ENCODE results near the gene ITGB7. TPM values are rescaled to one million over a fixed set of nuclear protein-coding genes. Genes with fewer than 3 reads are reported as not detected.

Gene ITGB7
- total RNA-seq, 1 experiment from 2014 or later = 0.90 TPM

GRCh38 chr12:53185582-53186153, 21.4 kb downstream of the ITGB7 start:
- Mint-ChIP-seq H3K4me1 (peaks cover 25% of the 10 kb centered on the region), H3K9me3 (no peaks in the 10 kb centered on the region), H3K27me3 (ENCODE audit: low read depth) (0 out of 2 replicates have a peak, but pooled peaks cover under 1% of the 10 kb centered on the region), H3K36me3 (peaks cover 58% of the 10 kb centered on the region), H3K27ac (no peak overlapping the region), H3K4me3 (no peak overlapping the region)
- TF ChIP-seq FOXK1 (CRISPR knock-in tag; IDR thresholded peaks at IDR 0.05) (no peak), IRF1 (CRISPR knock-in tag; IDR thresholded peaks at IDR 0.05) (no peak), PREB (CRISPR knock-in tag; IDR thresholded peaks at IDR 0.05; ENCODE audit: borderline replicate concordance) (no peak), RELA (CRISPR knock-in tag; IDR thresholded peaks at IDR 0.05; ENCODE audit: borderline replicate concordance) (no peak), IRF2 (CRISPR knock-in tag; IDR thresholded peaks at IDR 0.05; ENCODE audit: borderline replicate concordance, low read depth) (no peak), JUN (CRISPR knock-in tag; IDR thresholded peaks at IDR 0.05) (no peak), SP1 (CRISPR knock-in tag; conservative IDR thresholded peaks at IDR 0.05) (no peak), USF1 (CRISPR knock-in tag; IDR thresholded peaks at IDR 0.05) (no peak), ZNF219 (CRISPR knock-in tag; IDR thresholded peaks at IDR 0.05; ENCODE audit: borderline replicate concordance) (no peak), CREB1 (CRISPR knock-in tag; IDR thresholded peaks at IDR 0.05) (no peak), GTF2I (CRISPR knock-in tag; conservative IDR thresholded peaks at IDR 0.05) (no peak), PRDM15 (CRISPR knock-in tag; IDR thresholded peaks at IDR 0.05) (no peak), GABPB1 (CRISPR knock-in tag; IDR thresholded peaks at IDR 0.05) (no peak), TCF7 (CRISPR knock-in tag; IDR thresholded peaks at IDR 0.05; ENCODE audit: low read depth) (no peak), AFF4 (CRISPR knock-in tag; IDR thresholded peaks at IDR 0.05; ENCODE audit: borderline replicate concordance) (no peak), ZNF121 (CRISPR knock-in tag; IDR thresholded peaks at IDR 0.05) (no peak)
- TF ChIP-seq, protein P1, sequence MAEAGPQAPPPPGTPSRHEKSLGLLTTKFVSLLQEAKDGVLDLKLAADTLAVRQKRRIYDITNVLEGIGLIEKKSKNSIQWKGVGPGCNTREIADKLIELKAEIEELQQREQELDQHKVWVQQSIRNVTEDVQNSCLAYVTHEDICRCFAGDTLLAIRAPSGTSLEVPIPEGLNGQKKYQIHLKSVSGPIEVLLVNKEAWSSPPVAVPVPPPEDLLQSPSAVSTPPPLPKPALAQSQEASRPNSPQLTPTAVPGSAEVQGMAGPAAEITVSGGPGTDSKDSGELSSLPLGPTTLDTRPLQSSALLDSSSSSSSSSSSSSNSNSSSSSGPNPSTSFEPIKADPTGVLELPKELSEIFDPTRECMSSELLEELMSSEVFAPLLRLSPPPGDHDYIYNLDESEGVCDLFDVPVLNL (CRISPR knock-in tag; IDR thresholded peaks at IDR 0.05; ENCODE audit: borderline replicate concordance, low read depth) = no peak
- TF ChIP-seq, protein P2, sequence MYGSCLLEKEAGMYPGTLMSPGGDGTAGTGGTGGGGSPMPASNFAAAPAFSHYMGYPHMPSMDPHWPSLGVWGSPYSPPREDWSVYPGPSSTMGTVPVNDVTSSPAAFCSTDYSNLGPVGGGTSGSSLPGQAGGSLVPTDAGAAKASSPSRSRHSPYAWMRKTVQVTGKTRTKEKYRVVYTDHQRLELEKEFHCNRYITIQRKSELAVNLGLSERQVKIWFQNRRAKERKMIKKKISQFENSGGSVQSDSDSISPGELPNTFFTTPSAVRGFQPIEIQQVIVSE (CRISPR knock-in tag; IDR thresholded peaks at IDR 0.05; ENCODE audit: borderline replicate concordance) = no peak
- TF ChIP-seq, protein P3, sequence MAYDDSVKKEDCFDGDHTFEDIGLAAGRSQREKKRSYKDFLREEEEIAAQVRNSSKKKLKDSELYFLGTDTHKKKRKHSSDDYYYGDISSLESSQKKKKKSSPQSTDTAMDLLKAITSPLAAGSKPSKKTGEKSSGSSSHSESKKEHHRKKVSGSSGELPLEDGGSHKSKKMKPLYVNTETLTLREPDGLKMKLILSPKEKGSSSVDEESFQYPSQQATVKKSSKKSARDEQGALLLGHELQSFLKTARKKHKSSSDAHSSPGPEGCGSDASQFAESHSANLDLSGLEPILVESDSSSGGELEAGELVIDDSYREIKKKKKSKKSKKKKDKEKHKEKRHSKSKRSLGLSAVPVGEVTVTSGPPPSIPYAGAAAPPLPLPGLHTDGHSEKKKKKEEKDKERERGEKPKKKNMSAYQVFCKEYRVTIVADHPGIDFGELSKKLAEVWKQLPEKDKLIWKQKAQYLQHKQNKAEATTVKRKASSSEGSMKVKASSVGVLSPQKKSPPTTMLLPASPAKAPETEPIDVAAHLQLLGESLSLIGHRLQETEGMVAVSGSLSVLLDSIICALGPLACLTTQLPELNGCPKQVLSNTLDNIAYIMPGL (CRISPR knock-in tag; IDR thresholded peaks at IDR 0.05) = no peak
- TF ChIP-seq, protein P4, sequence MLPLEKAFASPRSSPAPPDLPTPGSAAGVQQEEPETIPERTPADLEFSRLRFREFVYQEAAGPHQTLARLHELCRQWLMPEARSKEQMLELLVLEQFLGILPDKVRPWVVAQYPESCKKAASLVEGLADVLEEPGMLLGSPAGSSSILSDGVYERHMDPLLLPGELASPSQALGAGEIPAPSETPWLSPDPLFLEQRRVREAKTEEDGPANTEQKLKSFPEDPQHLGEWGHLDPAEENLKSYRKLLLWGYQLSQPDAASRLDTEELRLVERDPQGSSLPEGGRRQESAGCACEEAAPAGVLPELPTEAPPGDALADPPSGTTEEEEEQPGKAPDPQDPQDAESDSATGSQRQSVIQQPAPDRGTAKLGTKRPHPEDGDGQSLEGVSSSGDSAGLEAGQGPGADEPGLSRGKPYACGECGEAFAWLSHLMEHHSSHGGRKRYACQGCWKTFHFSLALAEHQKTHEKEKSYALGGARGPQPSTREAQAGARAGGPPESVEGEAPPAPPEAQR (CRISPR knock-in tag; IDR thresholded peaks at IDR 0.05) = no peak
- ChIA-PET POLR2A (no interaction called here), CTCF (interaction anchor here (1.1 to 3.5 kb wide), 3 partner anchors 10 to 25 kb away, joined by 3 to 12 read pairs (median 4); no protein-coding TSS in a partner anchor)
- ATAC-seq (no peak), DNase-seq (ENCODE audit: low spot score) (no peak)

All from WTC11 (cell line).